Dedifferentiated amniotic fluid mesenchymal stem cell (primary cell): ENCODE data around the gene RAPGEF2.

Experiments
- DNase-seq: peaks from one replicate; pipeline ENCODE4 v3.0.0-alpha.2; 2016; ENCODE audit errors: extremely low spot score

RAPGEF2 gene

DNA sequence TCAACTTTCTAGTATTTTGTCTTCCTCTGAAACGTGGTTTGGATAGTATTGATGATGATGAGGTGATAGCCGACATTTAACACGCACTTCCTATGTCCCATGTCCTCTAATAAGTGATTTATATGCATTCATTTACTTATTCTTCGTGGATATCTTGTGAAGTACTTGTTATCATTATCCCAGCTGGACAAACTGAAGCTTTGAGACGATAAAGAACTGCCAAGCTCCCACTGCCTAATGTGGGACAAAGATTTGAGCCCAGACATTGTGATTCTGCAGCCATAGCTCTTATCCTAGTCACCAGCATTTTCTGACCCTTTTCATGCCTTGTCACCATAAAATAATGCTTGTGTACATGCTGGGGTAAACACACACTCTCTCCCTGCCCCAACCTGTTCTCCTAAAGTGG, 92.5 kb downstream of the RAPGEF2 start:
- DNase-seq, result no peak

GRCh38 chr4:159197260-159197884, 94.5 kb downstream of the RAPGEF2 start:
- no peak for DNase-seq

DNA sequence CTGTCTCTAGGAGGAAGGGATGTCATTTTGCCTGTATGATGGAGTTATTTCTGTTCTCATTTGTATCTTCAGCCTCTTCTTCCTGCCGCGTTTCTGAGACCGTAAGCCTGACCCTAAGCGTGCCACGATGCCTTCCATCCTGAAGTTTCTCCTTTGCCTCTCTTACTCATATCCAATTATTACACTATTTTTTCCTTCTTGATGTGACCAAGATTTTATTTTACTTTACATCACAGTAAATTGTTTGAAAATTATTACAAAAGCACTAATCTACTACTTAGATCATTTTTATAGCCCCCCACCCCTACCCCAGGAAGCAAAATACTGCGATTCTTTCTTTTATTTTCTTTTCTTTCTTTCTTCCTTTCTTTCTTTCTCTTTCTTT, 95.0 kb downstream of the RAPGEF2 start:
- no peak for DNase-seq

- no peak for DNase-seq
Measured at GRCh38 chr4:159199826-159200225, 96.9 kb downstream of the RAPGEF2 start.

- no peak for DNase-seq
Measured at GRCh38 chr4:159201168-159201567, 98.3 kb downstream of the RAPGEF2 start.

DNA sequence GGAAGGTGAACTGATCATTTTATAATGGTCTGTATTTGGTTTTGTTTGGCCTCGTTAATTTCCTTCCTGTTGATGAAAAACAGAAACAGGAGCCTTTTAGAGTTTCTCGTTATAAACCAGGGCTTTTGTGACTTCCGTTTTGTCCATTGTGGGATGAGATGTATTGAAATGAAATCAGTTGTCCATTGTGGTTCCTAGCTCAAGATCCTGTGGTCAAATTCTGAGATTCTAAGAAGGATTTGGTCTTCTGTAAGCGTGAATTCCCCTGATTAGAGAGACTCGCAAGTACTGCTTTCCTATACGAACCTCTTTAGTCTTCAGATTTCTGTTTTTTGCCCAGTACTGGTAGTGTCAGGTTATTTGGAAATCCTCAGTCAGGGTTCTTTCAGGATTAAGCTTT, 101.7 kb downstream of the RAPGEF2 start:
- DNase-seq, result no peak

DNA sequence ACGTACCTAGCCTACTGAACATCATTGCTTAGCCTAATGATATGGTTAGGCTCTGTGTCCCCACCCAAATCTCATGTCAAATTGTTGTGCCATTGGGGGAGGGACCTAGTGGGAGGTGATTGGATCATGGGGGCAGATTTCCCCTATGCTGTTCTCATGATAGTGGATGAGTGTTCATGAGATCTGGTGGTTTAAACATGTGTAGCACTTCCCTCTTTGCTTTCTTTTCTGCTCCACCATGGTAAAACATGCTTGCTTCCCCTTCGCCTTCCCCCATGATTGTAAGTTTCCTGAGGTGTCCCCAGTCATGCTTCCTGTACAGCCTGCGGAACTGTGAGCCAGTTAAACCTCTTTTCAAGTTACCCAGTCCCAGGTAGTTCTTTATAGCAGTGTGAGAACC, 102.6 kb downstream of the RAPGEF2 start:
- DNase-seq, result no peak

DNA sequence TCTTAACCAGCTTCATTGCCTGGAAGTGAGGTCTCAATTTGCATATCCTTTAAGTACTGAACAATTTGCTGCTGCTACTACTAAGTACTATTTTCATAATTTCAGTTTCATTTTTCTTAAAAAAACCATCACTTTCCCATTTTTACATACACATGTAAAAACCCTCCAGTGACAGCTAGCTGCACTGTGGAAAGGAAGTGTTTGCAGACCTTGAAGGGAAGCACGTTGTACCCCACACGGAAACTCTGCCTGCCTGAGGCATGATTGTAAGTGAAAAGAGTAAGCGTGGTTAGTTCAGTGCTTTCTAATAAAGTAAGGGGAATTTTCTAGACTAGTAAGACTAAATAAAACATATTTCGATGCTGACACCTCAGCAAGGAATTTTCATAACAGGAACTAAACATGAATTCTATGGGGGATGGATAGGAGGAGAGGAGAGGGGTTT, 103.6 kb downstream of the RAPGEF2 start:
- no peak for DNase-seq

DNA sequence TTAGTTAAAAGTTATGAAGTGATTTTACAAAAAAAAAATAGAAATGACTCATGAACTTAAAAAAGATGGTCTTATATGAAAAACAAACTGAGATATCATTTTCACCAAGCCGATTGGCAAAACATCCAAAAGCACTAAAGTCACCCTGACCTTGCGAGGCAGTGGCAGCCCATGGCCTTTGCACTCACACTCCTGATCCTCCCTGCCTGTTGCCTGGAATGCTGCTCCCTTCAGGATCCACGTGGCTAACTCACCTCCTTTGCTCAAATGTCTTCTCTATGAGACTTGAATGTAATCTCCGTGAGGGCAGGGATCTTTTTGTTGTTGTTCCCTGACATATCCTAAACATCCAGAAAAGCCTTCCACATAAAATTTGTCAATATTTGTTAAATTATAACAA, 106.4 kb downstream of the RAPGEF2 start:
- DNase-seq, result no peak

DNA sequence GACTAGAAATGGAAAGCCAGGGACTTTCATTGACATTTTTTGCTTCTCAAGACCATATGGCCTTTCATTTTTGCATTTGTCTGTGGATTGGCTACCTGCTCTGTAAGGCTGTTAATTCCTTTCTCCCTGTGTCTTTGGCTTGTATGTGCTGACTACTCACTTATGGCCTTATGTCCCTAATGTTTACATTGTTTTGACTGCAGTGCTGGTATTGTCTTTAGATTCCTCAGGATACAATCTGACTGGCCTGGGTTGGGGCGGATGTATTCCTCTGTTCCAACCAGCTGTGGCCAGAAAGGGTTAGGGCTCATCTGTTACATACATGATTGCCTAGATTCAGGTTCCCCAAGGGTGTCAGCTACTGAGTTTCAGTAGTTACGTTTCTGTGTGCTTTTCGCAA, 108.1 kb downstream of the RAPGEF2 start:
- no peak for DNase-seq

GRCh38 chr4:159212675-159213293, 109.9 kb downstream of the RAPGEF2 start:
- DNase-seq, result no peak

DNA sequence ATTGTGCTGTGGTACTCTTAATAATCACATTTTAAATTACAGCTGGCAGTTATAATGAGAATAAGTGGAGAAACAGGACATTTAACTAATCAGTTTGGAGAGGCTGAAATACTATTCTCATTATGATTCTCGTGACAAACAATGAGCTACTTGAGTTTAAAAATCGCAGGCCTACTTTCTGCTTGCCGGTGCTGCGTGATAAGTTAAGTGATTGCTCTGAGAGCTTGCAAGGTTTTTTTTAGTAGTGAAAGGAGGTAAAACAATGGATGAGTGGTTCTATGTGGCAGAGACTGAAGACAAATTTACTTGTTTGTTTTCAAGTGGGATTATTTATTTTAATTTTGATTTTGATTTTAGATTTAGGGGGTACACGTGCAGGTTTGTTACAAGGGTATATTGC, 114.0 kb downstream of the RAPGEF2 start:
- DNase-seq, result no peak

GRCh38 chr4:159219862-159220261, 117.0 kb downstream of the RAPGEF2 start:
- no peak for DNase-seq

GRCh38 chr4:159220353-159220752, 117.5 kb downstream of the RAPGEF2 start:
- DNase-seq, result no peak

GRCh38 chr4:159221280-159221679, 118.4 kb downstream of the RAPGEF2 start:
- no peak for DNase-seq

GRCh38 chr4:159222043-159222552, 119.2 kb downstream of the RAPGEF2 start:
- no peak for DNase-seq

- no peak for DNase-seq
Measured at GRCh38 chr4:159224408-159224807, 121.5 kb downstream of the RAPGEF2 start.

GRCh38 chr4:159227378-159227777, 124.5 kb downstream of the RAPGEF2 start:
- DNase-seq, result no peak

DNA sequence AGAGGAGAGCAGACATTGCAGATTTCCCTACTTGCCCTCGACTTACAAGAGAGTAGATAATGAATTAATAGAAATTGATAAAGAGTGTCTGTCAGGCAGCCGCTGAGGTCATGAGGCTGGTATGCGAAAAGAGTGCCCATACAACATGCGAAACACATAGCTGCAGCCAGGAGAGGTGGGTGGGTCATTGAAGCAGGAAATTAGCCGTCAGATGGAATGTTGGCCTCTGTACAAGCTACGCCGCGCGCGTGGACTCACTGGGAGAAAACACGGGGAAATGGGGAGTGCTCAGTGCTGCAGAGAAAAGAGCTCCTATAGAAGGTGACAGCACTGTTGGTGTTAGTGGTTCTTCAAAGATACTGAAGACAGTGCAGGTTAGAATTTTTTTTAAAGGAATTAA, 125.1 kb downstream of the RAPGEF2 start:
- DNase-seq, result peak; percentile 87

DNA sequence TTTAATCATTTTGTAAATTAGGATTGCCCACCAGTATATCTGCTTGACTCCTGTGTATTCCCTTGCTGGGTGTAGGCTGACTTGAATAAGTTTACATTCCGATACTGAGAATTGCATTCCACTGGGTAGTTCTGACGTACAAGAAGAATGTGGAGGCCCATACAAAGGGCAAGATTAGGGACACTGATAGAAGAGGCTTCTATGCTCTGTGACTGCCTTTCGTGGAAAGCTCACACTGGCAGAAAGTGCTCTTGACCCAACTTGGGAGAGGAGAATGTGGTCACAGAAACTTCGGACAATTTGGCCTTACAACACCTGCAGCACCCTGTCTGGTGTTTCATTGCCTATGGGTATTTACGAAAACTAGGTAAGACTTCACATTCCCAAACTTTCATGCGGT, 126.3 kb downstream of the RAPGEF2 start:
- peak; percentile 85 for DNase-seq

DNA sequence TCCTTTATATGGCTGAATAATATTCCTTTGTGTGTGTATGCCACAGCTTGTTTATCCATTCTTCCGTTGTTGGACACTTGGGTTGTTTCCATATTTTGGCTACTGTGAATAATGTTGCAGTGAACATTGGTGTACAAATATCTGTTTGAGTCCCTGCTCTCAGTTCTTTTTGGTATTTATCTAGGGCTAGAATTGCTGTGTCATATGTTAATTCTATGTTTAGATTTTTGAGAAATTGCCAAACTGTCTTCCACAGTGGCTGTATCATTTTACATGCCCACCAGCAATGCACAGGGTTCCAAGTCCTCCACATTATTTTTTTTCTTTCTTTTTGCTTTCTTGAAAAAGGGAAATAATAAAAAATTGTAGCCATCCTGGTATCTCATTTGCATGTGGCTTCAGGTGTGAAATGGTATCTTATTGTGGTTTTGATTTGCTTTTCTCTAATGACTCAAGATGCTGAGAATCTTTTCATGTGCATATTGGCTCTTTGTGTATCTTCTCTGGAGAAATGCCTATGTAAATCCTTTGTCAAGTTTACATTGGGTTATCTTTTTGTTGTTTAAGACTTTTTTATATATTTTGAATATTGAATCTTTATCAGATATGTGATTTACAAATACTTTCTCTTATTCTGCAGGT, 129.7 kb downstream of the RAPGEF2 start:
- no peak for DNase-seq

GRCh38 chr4:159235779-159236368, 133.0 kb downstream of the RAPGEF2 start:
- no peak for DNase-seq

DNA sequence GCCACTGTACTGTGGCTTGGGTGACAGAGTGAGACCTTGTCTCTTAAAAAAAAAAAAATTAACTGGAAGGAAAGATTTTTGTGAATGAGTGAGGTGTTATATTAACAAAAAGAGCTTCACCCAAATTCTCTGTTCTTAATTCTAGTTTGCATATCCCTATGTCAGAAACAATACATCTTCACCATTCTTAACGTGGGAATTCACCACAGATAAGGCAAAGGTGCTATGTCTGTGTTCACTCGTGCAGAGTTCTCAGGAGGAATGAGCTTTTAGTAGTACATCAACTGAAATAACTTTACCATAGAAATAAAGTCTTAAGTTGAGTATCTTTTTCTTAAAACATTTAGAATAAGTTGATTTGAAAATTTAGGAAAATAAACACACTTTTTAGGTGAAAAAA, 135.1 kb downstream of the RAPGEF2 start:
- DNase-seq, result no peak
